Hypothalamus (tissue), 51 donors: ENCODE data around the gene GPR78.

Experiments used
- DNase-seq, 51 donors: peaks; one replicate each; lab custom pipeline; 2025; lab: John Stamatoyannopoulos, UW

GPR78 gene

GRCh38 chr4:8580321-8581093 lies at the start of gene GPR78:
Gene GPR78 (plus strand): TSS chr4:8580392. CDS start chr4:8580983, 591 bp downstream.
- peak in 3 of 51 donors; percentile 7 to 32 (median 21) for DNase-seq

- no peak for DNase-seq
Measured at GRCh38 chr4:8532245-8532781, 47.9 kb upstream of the GPR78 start.

- DNase-seq = no peak
Measured at GRCh38 chr4:8533274-8533865, 46.8 kb upstream of the GPR78 start.

GRCh38 chr4:8534129-8534528 lies 46.1 kb upstream of the GPR78 start:
- DNase-seq = no peak

GRCh38 chr4:8534611-8535010 lies 45.6 kb upstream of the GPR78 start:
- DNase-seq = no peak

- no peak for DNase-seq
Measured at GRCh38 chr4:8536467-8536866, 43.7 kb upstream of the GPR78 start.

- peak in 2 of 51 donors; percentile 5 to 41 for DNase-seq
Measured at GRCh38 chr4:8537041-8537461, 43.1 kb upstream of the GPR78 start.

- DNase-seq = no peak
Measured at GRCh38 chr4:8538076-8538702, 42.0 kb upstream of the GPR78 start.

- no peak for DNase-seq
Measured at GRCh38 chr4:8538703-8539567, 41.3 kb upstream of the GPR78 start.

- no peak for DNase-seq
Measured at GRCh38 chr4:8539661-8540060, 40.5 kb upstream of the GPR78 start.

- peak in 4 of 51 donors; percentile 6 to 17 (median 8) for DNase-seq
Measured at GRCh38 chr4:8540072-8540471, 40.1 kb upstream of the GPR78 start.

GRCh38 chr4:8540586-8540985 lies 39.6 kb upstream of the GPR78 start:
- no peak for DNase-seq

- DNase-seq = no peak
Measured at GRCh38 chr4:8540991-8541390, 39.2 kb upstream of the GPR78 start.

GRCh38 chr4:8541981-8542715 lies 38.0 kb upstream of the GPR78 start:
- DNase-seq = no peak

- DNase-seq = no peak
Measured at GRCh38 chr4:8542776-8543525, 37.2 kb upstream of the GPR78 start.

- no peak for DNase-seq
Measured at GRCh38 chr4:8543623-8544022, 36.6 kb upstream of the GPR78 start.

GRCh38 chr4:8544282-8544681 lies 35.9 kb upstream of the GPR78 start:
- no peak for DNase-seq

- DNase-seq = no peak
Measured at GRCh38 chr4:8544741-8545438, 35.3 kb upstream of the GPR78 start.

GRCh38 chr4:8545439-8545765 lies 34.8 kb upstream of the GPR78 start:
- no peak for DNase-seq
